Measurements from ENCODE around the gene RNF14. TPM values are rescaled to one million over a fixed set of nuclear protein-coding genes. Genes with fewer than 3 reads are reported as not detected.

RNF14 gene
- total RNA-seq, 1 donor from 2014 or later = 37.8 TPM

DNA sequence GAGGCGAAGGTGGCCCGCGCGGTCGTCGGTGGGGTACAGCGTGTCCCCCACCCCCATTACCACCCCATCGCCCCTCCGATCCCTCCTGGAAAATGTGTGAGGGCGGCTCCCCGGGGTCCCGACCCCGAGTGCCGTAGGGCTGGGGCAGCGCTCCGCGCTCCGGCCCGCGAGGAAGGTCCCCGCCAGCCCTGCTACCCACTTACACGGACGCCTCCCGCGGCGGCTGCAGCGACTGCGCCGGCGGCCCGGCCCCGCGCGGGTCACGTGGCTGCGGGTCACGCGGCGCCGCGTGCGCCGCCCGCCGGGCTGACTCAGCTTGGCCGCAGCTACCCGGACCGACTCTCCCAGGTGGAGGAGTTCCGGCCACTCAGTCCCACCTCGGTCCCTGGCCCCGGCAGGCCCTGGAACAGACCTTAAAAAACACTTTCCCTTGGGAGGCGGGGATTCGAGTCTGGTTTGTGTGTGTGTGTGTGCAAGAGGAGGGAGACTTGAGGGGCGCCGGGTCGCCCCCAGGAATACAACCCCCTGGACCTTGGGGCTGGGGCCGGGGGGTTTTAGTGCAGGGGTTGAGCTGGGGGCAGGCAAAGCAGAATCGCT lies 44.0 kb downstream of the RNF14 start, which contains the start of gene GNPDA1:
GNPDA1 (minus strand) TSS at position 236 of the 597 bp plus-strand sequence. CDS start 992 bp downstream, outside the sequence.
- Histone ChIP-seq H3K36me3 (no peaks in the 10 kb centered on the region), H3K27ac (peak within 1 kb of the TSS; percentile 95), H3K4me3 (peak within 1 kb of the TSS; percentile 62 to 81), H3K9me3 (no peaks in the 10 kb centered on the region), H3K27me3 (no peaks in the 10 kb centered on the region), H3K4me1 (peaks cover 26% of the 10 kb centered on the region)
- TF ChIP-seq POLR2A (IDR thresholded peaks at IDR 0.05) (peak in 1 of 2 donors; percentile 81), POLR2AphosphoS5 (IDR thresholded peaks at IDR 0.05; ENCODE audit: insufficient read depth in 1 of 2, low read depth in 1 of 2) (peak; percentile 29 to 51)
- TF ChIP-seq, protein P1, sequence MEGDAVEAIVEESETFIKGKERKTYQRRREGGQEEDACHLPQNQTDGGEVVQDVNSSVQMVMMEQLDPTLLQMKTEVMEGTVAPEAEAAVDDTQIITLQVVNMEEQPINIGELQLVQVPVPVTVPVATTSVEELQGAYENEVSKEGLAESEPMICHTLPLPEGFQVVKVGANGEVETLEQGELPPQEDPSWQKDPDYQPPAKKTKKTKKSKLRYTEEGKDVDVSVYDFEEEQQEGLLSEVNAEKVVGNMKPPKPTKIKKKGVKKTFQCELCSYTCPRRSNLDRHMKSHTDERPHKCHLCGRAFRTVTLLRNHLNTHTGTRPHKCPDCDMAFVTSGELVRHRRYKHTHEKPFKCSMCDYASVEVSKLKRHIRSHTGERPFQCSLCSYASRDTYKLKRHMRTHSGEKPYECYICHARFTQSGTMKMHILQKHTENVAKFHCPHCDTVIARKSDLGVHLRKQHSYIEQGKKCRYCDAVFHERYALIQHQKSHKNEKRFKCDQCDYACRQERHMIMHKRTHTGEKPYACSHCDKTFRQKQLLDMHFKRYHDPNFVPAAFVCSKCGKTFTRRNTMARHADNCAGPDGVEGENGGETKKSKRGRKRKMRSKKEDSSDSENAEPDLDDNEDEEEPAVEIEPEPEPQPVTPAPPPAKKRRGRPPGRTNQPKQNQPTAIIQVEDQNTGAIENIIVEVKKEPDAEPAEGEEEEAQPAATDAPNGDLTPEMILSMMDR (IDR thresholded peaks at IDR 0.05) = no peak
- peak in 1 of 2 donors; percentile 92 for DNase-seq (ENCODE audit: extremely low spot score in 2 of 2)
- intact Hi-C loops (cut with DNase I) = no loop called here

DNA sequence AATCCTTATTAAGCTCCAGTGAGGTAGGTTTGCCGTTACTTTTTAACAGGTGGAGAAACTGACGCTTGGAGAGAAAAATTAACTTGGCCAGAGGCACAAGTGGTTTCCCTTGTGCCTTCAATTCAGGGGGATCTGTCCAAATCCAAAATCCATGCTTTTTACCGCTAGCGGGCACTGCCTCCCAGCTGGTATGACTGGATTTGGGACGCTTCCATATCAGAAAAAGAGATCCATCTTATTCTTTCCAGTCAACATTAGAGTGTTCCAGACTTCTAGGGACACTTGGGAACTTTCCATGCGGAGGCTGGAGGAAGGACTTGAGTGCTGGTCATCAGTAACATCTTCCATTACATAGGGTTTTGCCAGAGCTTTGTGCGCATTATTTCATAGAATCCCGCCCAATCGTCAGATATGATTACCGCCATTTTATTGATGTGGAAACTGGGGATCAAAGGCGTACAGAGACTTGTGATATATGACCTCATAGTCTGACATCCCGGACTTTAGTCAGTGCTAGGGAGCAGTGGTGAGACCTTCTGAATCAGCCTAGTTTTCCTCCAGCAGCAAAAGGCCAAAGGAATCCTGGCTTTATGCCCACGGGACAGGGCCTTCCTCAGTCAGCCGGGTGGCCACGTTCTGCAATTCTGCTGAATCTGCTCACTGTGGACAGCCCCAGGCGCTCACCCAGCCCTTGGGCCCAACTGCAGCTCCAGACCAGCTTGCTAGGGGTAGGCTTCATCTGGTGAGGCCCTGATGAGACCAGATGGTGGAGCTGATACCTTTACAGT lies 45.0 kb downstream of the RNF14 start:
- no peak for DNase-seq (ENCODE audit: extremely low spot score in 2 of 2)
- Histone ChIP-seq H3K27me3 (no peaks in the 10 kb centered on the region), H3K4me1 (peaks cover 26% of the 10 kb centered on the region), H3K36me3 (no peaks in the 10 kb centered on the region), H3K4me3 (no peak overlapping the region), H3K9me3 (no peaks in the 10 kb centered on the region), H3K27ac (peak overlapping the region; percentile 95)
- TF ChIP-seq, protein P1 (IDR thresholded peaks at IDR 0.05) = no peak
- no peak for TF ChIP-seq POLR2A (IDR thresholded peaks at IDR 0.05)
- TF ChIP-seq POLR2AphosphoS5 (IDR thresholded peaks at IDR 0.05; ENCODE audit: insufficient read depth in 1 of 2, low read depth in 1 of 2) = no peak
- intact Hi-C loops (cut with DNase I) = no loop called here

DNA sequence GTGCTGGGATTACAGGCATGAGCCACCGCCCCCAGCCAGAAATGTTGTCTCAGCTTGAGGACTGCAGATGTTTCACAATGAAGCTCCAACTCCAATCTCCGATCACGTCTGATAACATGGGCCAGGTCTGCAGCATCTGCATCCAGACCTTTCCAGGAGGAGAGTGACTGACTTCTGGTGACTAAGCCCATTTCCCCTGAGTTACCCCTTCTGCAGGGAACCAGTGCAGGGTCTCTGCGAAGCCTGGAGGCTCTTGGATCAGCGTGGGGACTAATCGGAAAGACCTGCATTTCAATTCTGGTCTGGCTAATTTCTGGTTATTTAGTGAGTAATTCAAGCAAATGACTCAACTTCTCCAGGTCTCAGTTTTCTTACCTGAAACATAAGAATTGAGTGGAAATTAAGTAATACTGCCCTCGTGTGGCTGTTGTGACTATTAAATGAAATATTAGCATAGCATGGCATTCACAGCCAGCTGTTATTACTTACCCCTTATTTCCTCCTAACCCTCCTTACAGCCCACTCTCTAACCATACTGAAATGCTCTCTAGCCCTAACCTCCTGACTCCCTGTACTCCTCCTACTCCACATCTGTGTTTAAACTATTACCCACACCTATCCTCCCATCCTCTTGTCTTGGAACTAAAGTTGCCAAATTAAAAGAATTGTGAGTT lies 46.1 kb downstream of the RNF14 start:
- Histone ChIP-seq H3K9me3 (no peaks in the 10 kb centered on the region), H3K27me3 (no peaks in the 10 kb centered on the region), H3K4me3 (no peak overlapping the region), H3K36me3 (no peaks in the 10 kb centered on the region), H3K4me1 (peaks cover 26% of the 10 kb centered on the region), H3K27ac (peak overlapping the region; percentile 95)
- DNase-seq (ENCODE audit: extremely low spot score in 2 of 2) = no peak
- intact Hi-C loops (cut with DNase I) = no loop called here
- no peak for TF ChIP-seq POLR2A (IDR thresholded peaks at IDR 0.05)
- TF ChIP-seq, protein P1 (IDR thresholded peaks at IDR 0.05) = peak in 2 of 3 experiments; percentile 24 to 47
- TF ChIP-seq POLR2AphosphoS5 (IDR thresholded peaks at IDR 0.05; ENCODE audit: insufficient read depth in 1 of 2, low read depth in 1 of 2) = peak in 1 of 2 donors; percentile 37

DNA sequence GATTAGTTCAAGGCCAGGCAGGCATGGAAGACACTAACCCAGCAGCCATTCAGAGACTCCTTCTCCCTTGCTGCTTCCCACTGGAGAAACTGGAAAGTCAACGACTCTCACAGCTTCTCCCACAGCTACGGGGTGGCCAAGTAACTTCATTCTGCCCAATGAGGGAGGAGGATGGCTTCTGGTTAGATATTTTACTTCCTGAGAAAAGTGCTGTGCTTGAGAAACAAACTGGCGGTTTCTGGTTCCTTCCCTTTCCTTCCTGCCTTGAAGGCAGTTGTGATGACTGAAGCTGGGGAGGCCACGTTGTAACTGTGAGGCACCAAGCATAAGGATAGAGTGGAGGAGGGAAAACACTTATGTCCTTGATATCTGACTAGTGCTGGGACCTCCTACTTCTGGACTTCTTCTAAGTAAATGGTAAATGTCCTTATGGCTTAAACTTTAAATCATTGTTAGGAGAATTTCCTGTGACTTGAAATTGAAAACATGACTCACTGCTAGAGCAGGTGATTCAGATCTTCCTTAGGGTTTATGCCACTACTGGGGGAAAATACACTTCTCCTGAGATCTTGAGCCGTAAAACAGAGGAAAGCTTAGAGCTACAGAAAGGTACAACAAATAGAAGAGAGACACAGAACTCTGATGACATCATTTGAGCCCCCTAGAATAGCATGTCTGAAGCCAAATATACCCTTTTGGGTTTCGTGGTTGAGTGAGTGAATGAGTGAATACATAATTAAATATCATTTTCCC lies 47.1 kb downstream of the RNF14 start:
- intact Hi-C loops (cut with DNase I) = no loop called here
- peaks cover 26% of the 10 kb centered on the region for H3K4me1 ChIP-seq
- no peak overlapping the region for H3K4me3 ChIP-seq
- H3K9me3 ChIP-seq = no peaks in the 10 kb centered on the region
- H3K27me3 ChIP-seq = no peaks in the 10 kb centered on the region
- no peaks in the 10 kb centered on the region for H3K36me3 ChIP-seq
- TF ChIP-seq, protein P1 (IDR thresholded peaks at IDR 0.05) = no peak
- peak in 1 of 2 donors; percentile 35 for TF ChIP-seq POLR2AphosphoS5 (IDR thresholded peaks at IDR 0.05; ENCODE audit: insufficient read depth in 1 of 2, low read depth in 1 of 2)
- no peak for DNase-seq (ENCODE audit: extremely low spot score in 2 of 2)
- peak overlapping the region; percentile 95 for H3K27ac ChIP-seq
